Activated CD8-positive, alpha-beta memory T cell treated with anti-CD3 and anti-CD28 coated beads, Interleukin-2, amount 10 ng/mL, durations not matched to agents 7 days and 5 days (primary cell): ENCODE data around the gene PBX4. TPM values are rescaled to one million over a fixed set of nuclear protein-coding genes. Genes with fewer than 3 reads are reported as not detected.

Experiments used
- ATAC-seq: fragments of 150-1000 bp; cut with Tn5 transposase; one replicate; pipeline ENCODE4 v1.10.0; 2021; ENCODE audit warnings: moderate library complexity
- CTCF ChIA-PET: fragments of 350-600 bp; sonication (Branson Sonifier 250); formaldehyde crosslinking; loops from one replicate; lab custom pipeline; 2021; ENCODE audit warnings: antibody characterized with exemption; lab: Charles Lee
- DNase-seq: peaks from one replicate; pipeline ENCODE4 v3.0.0-alpha.2; 2020
- H3K27ac Mint-ChIP-seq: one replicate; pipeline ENCODE4 v1.8.0; 2021; ENCODE audit warnings: mild to moderate bottlenecking, mixed read lengths
- H3K27me3 Mint-ChIP-seq: one replicate; pipeline ENCODE4 v1.8.0; 2021; ENCODE audit warnings: mixed read lengths
- H3K36me3 Mint-ChIP-seq: one replicate; pipeline ENCODE4 v1.8.0; 2021; ENCODE audit warnings: mild to moderate bottlenecking, mixed read lengths
- H3K4me1 Mint-ChIP-seq: one replicate; pipeline ENCODE4 v1.8.0; 2021; ENCODE audit warnings: mixed read lengths
- H3K4me3 Mint-ChIP-seq: one replicate; pipeline ENCODE4 v1.8.0; 2021; ENCODE audit warnings: mild to moderate bottlenecking, moderate library complexity, mixed read lengths
- H3K9me3 Mint-ChIP-seq: one replicate; pipeline ENCODE4 v1.8.0; 2022; ENCODE audit warnings: low read depth, mixed read lengths
- total RNA-seq, 2 experiments: library from RNA; stranded (reverse); gene quantifications; one replicate each; pipeline ENCODE4 v1.2.3, GENCODE V29; 2021

The PBX4 gene
- total RNA-seq, 2 experiments from 2014 or later: 39.9 to 62.3 TPM

- H3K9me3 Mint-ChIP-seq: no peaks in the 10 kb centered on the region
- CTCF ChIA-PET: interaction anchor here (3.9 to 8.0 kb wide), 2 partner anchors 18 to 116 kb away, joined by 29 to 119 read pairs; no protein-coding TSS in a partner anchor
- DNase-seq (no peak), ATAC-seq (no peak)
- no peak overlapping the region for H3K27ac Mint-ChIP-seq
- peaks cover 13% of the 10 kb centered on the region for H3K27me3 Mint-ChIP-seq
- H3K4me3 Mint-ChIP-seq: no peak overlapping the region
- H3K4me1 Mint-ChIP-seq: peaks cover 18% of the 10 kb centered on the region
- peaks cover 5% of the 10 kb centered on the region for H3K36me3 Mint-ChIP-seq
Measured at GRCh38 chr19:19533841-19534240, 84.6 kb downstream of the PBX4 start.

GRCh38 chr19:19532806-19533701 lies 85.4 kb downstream of the PBX4 start:
- Mint-ChIP-seq H3K27ac (no peak overlapping the region), H3K9me3 (no peaks in the 10 kb centered on the region), H3K27me3 (peaks cover 8% of the 10 kb centered on the region), H3K4me1 (peaks cover 13% of the 10 kb centered on the region), H3K4me3 (no peak overlapping the region), H3K36me3 (peaks cover 5% of the 10 kb centered on the region)
- ATAC-seq (no peak), DNase-seq (no peak)
- CTCF ChIA-PET: interaction anchor here (0.6 to 8.0 kb wide), 45 partner anchors 8 to 705 kb away, joined by 3 to 119 read pairs (median 6); partner anchors contain the start of genes ATP13A1, GMIP, NDUFA13 and PBX4

GRCh38 chr19:19531951-19532805 lies 86.3 kb downstream of the PBX4 start:
- H3K27ac Mint-ChIP-seq: peak overlapping the region; percentile 54
- peaks cover 5% of the 10 kb centered on the region for H3K36me3 Mint-ChIP-seq
- H3K4me1 Mint-ChIP-seq: peaks cover 9% of the 10 kb centered on the region
- DNase-seq: peak; percentile 87
- peak; percentile 90 for ATAC-seq
- no peak overlapping the region for H3K4me3 Mint-ChIP-seq
- H3K27me3 Mint-ChIP-seq: peaks cover 3% of the 10 kb centered on the region
- CTCF ChIA-PET: interaction anchor here (0.6 to 8.0 kb wide), 48 partner anchors 9 to 706 kb away, joined by 3 to 119 read pairs (median 5); partner anchors contain the start of genes ATP13A1, GMIP, NDUFA13 and PBX4
- no peaks in the 10 kb centered on the region for H3K9me3 Mint-ChIP-seq

GRCh38 chr19:19530889-19531288 lies 87.6 kb downstream of the PBX4 start:
- peak overlapping the region; percentile 39 for H3K27ac Mint-ChIP-seq
- no peaks in the 10 kb centered on the region for H3K9me3 Mint-ChIP-seq
- CTCF ChIA-PET: interaction anchor here (0.6 to 8.0 kb wide), 17 partner anchors 9 to 636 kb away, joined by 3 to 119 read pairs (median 8); partner anchors contain the start of genes GMIP, NDUFA13, PBX4 and TSSK6
- peaks cover 9% of the 10 kb centered on the region for H3K4me1 Mint-ChIP-seq
- H3K36me3 Mint-ChIP-seq: peaks cover 3% of the 10 kb centered on the region
- H3K4me3 Mint-ChIP-seq: no peak overlapping the region
- ATAC-seq: no peak
- DNase-seq: no peak
- no peaks in the 10 kb centered on the region for H3K27me3 Mint-ChIP-seq

- no peaks in the 10 kb centered on the region for H3K27me3 Mint-ChIP-seq
Measured at GRCh38 chr19:19530423-19530804, 88.1 kb downstream of the PBX4 start.

GRCh38 chr19:19529783-19530422 lies 88.6 kb downstream of the PBX4 start:
- DNase-seq: no peak
- ATAC-seq: no peak
- H3K4me1 Mint-ChIP-seq: peaks cover 12% of the 10 kb centered on the region
- H3K27ac Mint-ChIP-seq: no peak overlapping the region
- H3K36me3 Mint-ChIP-seq: peaks cover 3% of the 10 kb centered on the region
- H3K4me3 Mint-ChIP-seq: no peak overlapping the region
- H3K27me3 Mint-ChIP-seq: no peaks in the 10 kb centered on the region
- CTCF ChIA-PET: interaction anchor here (1.1 to 8.0 kb wide), 4 partner anchors 14 to 114 kb away, joined by 3 to 119 read pairs (median 8); partner anchors contain the start of genes GMIP, NDUFA13 and TSSK6
- H3K9me3 Mint-ChIP-seq: no peaks in the 10 kb centered on the region

More at GRCh38 chr19:19530423-19530804, 88.1 kb downstream of the PBX4 start:
- Mint-ChIP-seq H3K9me3 (no peaks in the 10 kb centered on the region), H3K4me1 (peaks cover 9% of the 10 kb centered on the region), H3K4me3 (no peak overlapping the region), H3K36me3 (peaks cover 3% of the 10 kb centered on the region), H3K27ac (no peak overlapping the region)
- ATAC-seq: no peak
- CTCF ChIA-PET: interaction anchor here (1.6 to 8.0 kb wide), 5 partner anchors 15 to 119 kb away, joined by 5 to 119 read pairs (median 12); partner anchors contain the start of genes GMIP, NDUFA13, PBX4 and TSSK6
- no peak for DNase-seq

GRCh38 chr19:19528721-19529490 lies 89.6 kb downstream of the PBX4 start, which contains the start of gene YJEFN3:
Gene YJEFN3, plus strand, starts transcription at chr19:19528911. Its CDS starts 22 bp downstream, at chr19:19528933.
- no peak within 1 kb of the TSS for H3K4me3 Mint-ChIP-seq
- peaks cover 16% of the 10 kb centered on the region for H3K4me1 Mint-ChIP-seq
- H3K27ac Mint-ChIP-seq: no peak within 1 kb of the TSS
- no peaks in the 10 kb centered on the region for H3K9me3 Mint-ChIP-seq
- CTCF ChIA-PET: interaction anchor here (1.1 to 8.0 kb wide), 4 partner anchors 13 to 115 kb away, joined by 3 to 119 read pairs (median 8); partner anchors contain the start of genes GMIP, NDUFA13 and TSSK6
- no peak for DNase-seq
- no peaks in the 10 kb centered on the region for H3K27me3 Mint-ChIP-seq
- peaks cover 3% of the 10 kb centered on the region for H3K36me3 Mint-ChIP-seq
- no peak for ATAC-seq

- Mint-ChIP-seq H3K4me3 (no peak overlapping the region), H3K36me3 (peaks cover 5% of the 10 kb centered on the region), H3K9me3 (no peaks in the 10 kb centered on the region), H3K4me1 (peaks cover 17% of the 10 kb centered on the region), H3K27ac (no peak overlapping the region), H3K27me3 (no peaks in the 10 kb centered on the region)
- ATAC-seq (no peak), DNase-seq (no peak)
- CTCF ChIA-PET: interaction anchor here (2.5 to 8.0 kb wide), 2 partner anchors 24 to 116 kb away, joined by 12 to 119 read pairs; partner anchors contain the start of gene GMIP
Measured at GRCh38 chr19:19527674-19528625, 90.5 kb downstream of the PBX4 start.

GRCh38 chr19:19527371-19527656 lies 91.2 kb downstream of the PBX4 start:
- H3K27me3 Mint-ChIP-seq: no peaks in the 10 kb centered on the region
- H3K36me3 Mint-ChIP-seq: peaks cover 8% of the 10 kb centered on the region
- H3K4me3 Mint-ChIP-seq: no peak overlapping the region
- CTCF ChIA-PET: no interaction called here
- no peaks in the 10 kb centered on the region for H3K9me3 Mint-ChIP-seq
- no peak for ATAC-seq
- peaks cover 19% of the 10 kb centered on the region for H3K4me1 Mint-ChIP-seq
- no peak overlapping the region for H3K27ac Mint-ChIP-seq
- DNase-seq: no peak

GRCh38 chr19:19526581-19527370 lies 91.7 kb downstream of the PBX4 start:
- Mint-ChIP-seq H3K9me3 (no peaks in the 10 kb centered on the region), H3K27me3 (no peaks in the 10 kb centered on the region), H3K4me3 (no peak overlapping the region), H3K27ac (no peak overlapping the region), H3K36me3 (peaks cover 5% of the 10 kb centered on the region), H3K4me1 (peaks cover 16% of the 10 kb centered on the region)
- ATAC-seq: no peak
- CTCF ChIA-PET: interaction anchor here (1.2 kb wide), 1 partner anchor 27 kb away, joined by 3 read pairs; no protein-coding TSS in a partner anchor
- DNase-seq: no peak
